ENCODE measurements around the gene KSR2. TPM values are rescaled to one million over a fixed set of nuclear protein-coding genes. Genes with fewer than 3 reads are reported as not detected.

Gene KSR2
- total and polyA plus RNA-seq, 2 of the 4 experiments (the other 2 are of a cell fraction), result not detected

DNA sequence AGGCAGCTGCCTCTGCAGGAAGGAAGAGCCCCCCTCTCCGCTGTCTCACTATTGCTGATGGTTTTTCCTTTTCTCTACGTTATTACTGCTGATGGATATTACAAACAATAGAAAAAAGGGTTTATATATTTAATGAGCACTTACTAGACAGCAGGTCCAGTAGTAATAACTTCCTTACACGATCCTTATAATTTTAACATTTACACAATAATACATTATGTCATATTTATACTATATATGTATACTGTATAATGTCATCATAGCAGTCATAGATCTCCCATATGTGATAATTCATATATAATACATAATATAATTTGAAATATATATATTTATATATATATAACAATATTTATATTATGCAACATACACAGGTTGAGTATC is 92.4 kb downstream of the KSR2 start:
- H2BK120ac ChIP-seq (ENCODE audit: low read depth, low read length), result no peak overlapping the region
- H2AK9ac ChIP-seq (replicated peaks; ENCODE audit: low read depth, low read length, poor library complexity), result no peak overlapping the region
- intact Hi-C loops (cut with micrococcal nuclease) (loop anchor here (5.0 kb wide), 4 partner anchors 141 to 501 kb away; partner anchors contain the start of genes RFC5, SUDS3 and VSIG10), in situ Hi-C loops (cut with MboI; ENCODE audit: low sequenced_read_pairs) (loop anchor here (10.0 kb wide), 1 partner anchor 138 kb away; the partner anchor contains the start of gene RFC5), dilution Hi-C loops (cut with HindIII; ENCODE audit: low sequenced_read_pairs, unreplicated experiment) (no loop called here)
- H4K20me1 ChIP-seq (ENCODE audit: insufficient read depth, low read length), result no peaks in the 10 kb centered on the region
- H3K4me2 ChIP-seq (ENCODE audit: low read depth, low read length), result no peak overlapping the region
- no peaks in the 10 kb centered on the region for H3K4me1 ChIP-seq (ENCODE audit: control insufficient read depth, insufficient read depth, low read length)
- TF ChIP-seq FOS (IDR thresholded peaks at IDR 0.05; ENCODE audit: low read depth, low read length) (no peak), SMC3 (IDR thresholded peaks at IDR 0.05; ENCODE audit: low read depth, low read length) (no peak), MAZ (IDR thresholded peaks at IDR 0.05; ENCODE audit: borderline replicate concordance, low read depth, low read length) (no peak), RCOR1 (IDR thresholded peaks at IDR 0.05; ENCODE audit: insufficient replicate concordance, low read length) (no peak), MAFK (IDR thresholded peaks at IDR 0.05; ENCODE audit: low read depth, low read length) (no peak), CHD1 (IDR thresholded peaks at IDR 0.05; ENCODE audit: low read depth, low read length) (no peak), BHLHE40 (IDR thresholded peaks at IDR 0.05; ENCODE audit: low read depth, low read length) (no peak), POLR2A (IDR thresholded peaks at IDR 0.05; ENCODE audit: low read depth, low read length) (no peak), NFE2L2 (IDR thresholded peaks at IDR 0.05; ENCODE audit: low read depth, low read length) (no peak)
- TF ChIP-seq, protein P1, sequence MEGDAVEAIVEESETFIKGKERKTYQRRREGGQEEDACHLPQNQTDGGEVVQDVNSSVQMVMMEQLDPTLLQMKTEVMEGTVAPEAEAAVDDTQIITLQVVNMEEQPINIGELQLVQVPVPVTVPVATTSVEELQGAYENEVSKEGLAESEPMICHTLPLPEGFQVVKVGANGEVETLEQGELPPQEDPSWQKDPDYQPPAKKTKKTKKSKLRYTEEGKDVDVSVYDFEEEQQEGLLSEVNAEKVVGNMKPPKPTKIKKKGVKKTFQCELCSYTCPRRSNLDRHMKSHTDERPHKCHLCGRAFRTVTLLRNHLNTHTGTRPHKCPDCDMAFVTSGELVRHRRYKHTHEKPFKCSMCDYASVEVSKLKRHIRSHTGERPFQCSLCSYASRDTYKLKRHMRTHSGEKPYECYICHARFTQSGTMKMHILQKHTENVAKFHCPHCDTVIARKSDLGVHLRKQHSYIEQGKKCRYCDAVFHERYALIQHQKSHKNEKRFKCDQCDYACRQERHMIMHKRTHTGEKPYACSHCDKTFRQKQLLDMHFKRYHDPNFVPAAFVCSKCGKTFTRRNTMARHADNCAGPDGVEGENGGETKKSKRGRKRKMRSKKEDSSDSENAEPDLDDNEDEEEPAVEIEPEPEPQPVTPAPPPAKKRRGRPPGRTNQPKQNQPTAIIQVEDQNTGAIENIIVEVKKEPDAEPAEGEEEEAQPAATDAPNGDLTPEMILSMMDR (conservative IDR thresholded peaks at IDR 0.05; ENCODE audit: low read depth, low read length), result no peak
- H2AK5ac ChIP-seq (ENCODE audit: low read depth, low read length), result no peak overlapping the region
- H3K27me3 ChIP-seq (ENCODE audit: control insufficient read depth, insufficient read depth, low read length), result no peaks in the 10 kb centered on the region; the same call in 1 of the 2 replicates
- H2BK20ac ChIP-seq (ENCODE audit: low read depth, low read length), result no peak overlapping the region
- peak overlapping the region; percentile 81 for H2AFZ ChIP-seq (replicated peaks; ENCODE audit: low read length, poor library complexity)
- WGBS, 2 experiments (ENCODE audit: extremely low coverage in 2 of 2, insufficient read length in 1 of 2), result no CpG with 5 or more reads among the region's 3 CpGs
- no TSS peak for BruUV-seq (replicated peaks)
- no peaks in the 10 kb centered on the region for H3K79me1 ChIP-seq (ENCODE audit: low read depth in 1 of 2, low read length in 2 of 2)
- no peak for ATAC-seq (ENCODE audit: low read depth)
- H3K56ac ChIP-seq (ENCODE audit: extremely low read depth, insufficient read depth, low read length), result no peak overlapping the region
- POLR2A ChIA-PET (ENCODE audit: unreplicated experiment), result no interaction called here
- no peak overlapping the region for H3K23ac ChIP-seq (ENCODE audit: low read depth, low read length)
- H3K4ac ChIP-seq (ENCODE audit: low read depth, low read length), result no peak overlapping the region
- H2BK15ac ChIP-seq (ENCODE audit: low read depth, low read length), result no peak overlapping the region
- no peak overlapping the region for H4K8ac ChIP-seq (ENCODE audit: low read depth in 2 of 2, low read length in 2 of 2)
- H3K9ac ChIP-seq (ENCODE audit: low read depth, low read length), result no peak overlapping the region
- H3K4me3 ChIP-seq (ENCODE audit: insufficient read depth, low read depth, low read length), result no peak overlapping the region
- DNase-seq, result no peak
- no peak overlapping the region for H3K27ac ChIP-seq (ENCODE audit: insufficient read depth, low read length)
- H3K9me3 ChIP-seq (ENCODE audit: control insufficient read depth, insufficient read depth, low read length), result no peaks in the 10 kb centered on the region
- H3K18ac ChIP-seq (ENCODE audit: low read depth, low read length), result no peak overlapping the region
- H3K9me1 ChIP-seq (ENCODE audit: insufficient read depth, low read length), result no peaks in the 10 kb centered on the region
- H3K14ac ChIP-seq (replicated peaks; ENCODE audit: low read depth, low read length), result no peak overlapping the region
- no peaks in the 10 kb centered on the region for H3K36me3 ChIP-seq (ENCODE audit: control insufficient read depth, insufficient read depth, low read length)
- H4K91ac ChIP-seq (ENCODE audit: insufficient read depth, low read depth, low read length), result no peak overlapping the region
- H4K5ac ChIP-seq (ENCODE audit: low read depth, low read length), result no peak overlapping the region
- H2BK5ac ChIP-seq (ENCODE audit: low read depth, low read length, poor library complexity, severe bottlenecking), result no peak overlapping the region
- CTCF ChIA-PET, result no interaction called here

Data from IMR-90 (cell line).